Liver (tissue), 3 donors: ENCODE data around the gene CD36.

Experiments
- ATF3 ChIP-seq: IDR thresholded peaks from 2 replicates; pipeline ENCODE4 v1.6.1; 2016; ENCODE audit warnings: antibody characterized with exemption
- CTCF ChIP-seq: fragments of 150-350 bp; IDR thresholded peaks from 2 replicates; pipeline ENCODE4 v1.5.1; 2017; ENCODE audit warnings: improper control_type of control experiment, low read depth, low read length; ENCODE audit not compliant: missing input control
- GABPA ChIP-seq, 2 donors: IDR thresholded peaks in 1 of 2; conservative IDR thresholded peaks in 1 of 2; 2 replicates each; pipeline ENCODE4 v1.6.1; 2016; ENCODE audit warnings: antibody characterized with exemption in 2 of 2, mild to moderate bottlenecking in 1 of 2, moderate library complexity in 1 of 2
- NR2F2 ChIP-seq: IDR thresholded peaks from 2 replicates; pipeline ENCODE4 v1.6.1; 2016; ENCODE audit warnings: antibody characterized with exemption
- RAD21 ChIP-seq, 2 donors: IDR thresholded peaks; 2 replicates each; pipeline ENCODE4 v1.6.1; 2016; ENCODE audit warnings: antibody characterized with exemption in 2 of 2, mild to moderate bottlenecking in 2 of 2
- REST ChIP-seq: IDR thresholded peaks from 2 replicates; pipeline ENCODE4 v1.6.1; 2016; ENCODE audit warnings: antibody characterized with exemption, mild to moderate bottlenecking
- RXRA ChIP-seq, 2 donors: IDR thresholded peaks; 2 replicates each; pipeline ENCODE4 v1.6.1; 2017 to 2018; ENCODE audit warnings: antibody characterized with exemption in 2 of 2, mild to moderate bottlenecking in 1 of 2
- SP1 ChIP-seq: IDR thresholded peaks from 2 replicates; pipeline ENCODE4 v1.6.1; 2018; ENCODE audit warnings: antibody characterized with exemption, mild to moderate bottlenecking
- TAF1 ChIP-seq: conservative IDR thresholded peaks from 2 replicates; pipeline ENCODE4 v1.6.1; 2016; ENCODE audit warnings: antibody characterized with exemption, mild to moderate bottlenecking
- YY1 ChIP-seq: IDR thresholded peaks from 2 replicates; pipeline ENCODE4 v1.6.1; 2016; ENCODE audit warnings: antibody characterized with exemption, mild to moderate bottlenecking
- donor health status: healthy.
- donor health status: healthy.

- no peak for TF ChIP-seq CTCF
- TF ChIP-seq REST, result no peak
- no peak for TF ChIP-seq GABPA (IDR thresholded peaks at IDR 0.05 in 1 of 2, conservative IDR thresholded peaks at IDR 0.05 in 1 of 2)
- no peak for TF ChIP-seq ATF3
- TF ChIP-seq RXRA (IDR thresholded peaks at IDR 0.05), result no peak
- TF ChIP-seq TAF1, result no peak
- no peak for TF ChIP-seq SP1
- no peak for TF ChIP-seq RAD21 (IDR thresholded peaks at IDR 0.05)
- no peak for TF ChIP-seq YY1
- TF ChIP-seq NR2F2, result no peak
Observed at GRCh38 chr7:80699721-80700256, 61.3 kb downstream of the CD36 start.
